SK-N-SH (cell line): Measurements from ENCODE around the gene KLK2. TPM values are rescaled to one million over a fixed set of nuclear protein-coding genes. Genes with fewer than 3 reads are reported as not detected.

ENCODE experiments used
- CTCF ChIA-PET: fragments of 300-600, 350-600 bp; formaldehyde crosslinking; extraction: SDS; loops from one replicate; lab custom pipeline; 2021; lab: Yijun Ruan, JAX
- POLR2A ChIA-PET: fragments of 350-600 bp; sonication (Branson Sonifier 250); formaldehyde crosslinking; extraction: SDS; loops from one replicate; lab custom pipeline; 2020; ENCODE audit warnings: antibody characterized with exemption, inconsistent platforms; lab: Yijun Ruan, JAX
- DNase-seq: peaks from one replicate; pipeline ENCODE4 v3.0.0; 2012
- H2AFZ ChIP-seq: fragments of 200-600 bp; sonication (generic); 2 replicates; pipeline ENCODE4 v1.8.1; 2016; ENCODE audit warnings: antibody characterized with exemption, mild to moderate bottlenecking, low read depth
- H3F3A ChIP-seq: fragments of 200-600 bp; sonication (generic); replicated peaks from 2 replicates; pipeline ENCODE3; 2016; ENCODE audit warnings: antibody characterized with exemption, mild to moderate bottlenecking; ENCODE audit not compliant: insufficient read depth
- H3K27ac ChIP-seq, 2 experiments: fragments of 200-500 bp in 1 of 2; fragments of 200-600 bp in 1 of 2; sonication (Bioruptor generic) in 1 of 2; sonication (generic), shearing (Covaris generic) in 1 of 2; 2 replicates each; pipeline versions ENCODE4 v1.5.1 to v1.6.1; 2014 to 2016; ENCODE audit warnings: low read depth in 2 of 2, inconsistent platforms in 1 of 2, low read length in 1 of 2, mild to moderate bottlenecking in 1 of 2, mixed read lengths in 1 of 2
- H3K27me3 ChIP-seq: fragments of 200-600 bp; sonication (generic), shearing (Covaris generic); 2 replicates; pipeline ENCODE4 v1.6.1; 2016; ENCODE audit warnings: mixed run types; ENCODE audit not compliant: insufficient read depth
- H3K36me3 ChIP-seq, 2 experiments: fragments of 200-500 bp in 1 of 2; fragments of 200-600 bp in 1 of 2; sonication (Bioruptor generic) in 1 of 2; sonication (generic) in 1 of 2; replicated peaks in 1 of 2; 2 replicates each; pipeline versions ENCODE3 to v1.5.1; 2014 to 2016; ENCODE audit warnings: low read length in 1 of 2, mild to moderate bottlenecking in 1 of 2; ENCODE audit not compliant: insufficient read depth in 2 of 2, control insufficient read depth in 1 of 2
- H3K4me1 ChIP-seq, 2 experiments: fragments of 200-500 bp in 1 of 2; fragments of 200-600 bp in 1 of 2; sonication (Bioruptor generic) in 1 of 2; sonication (generic), shearing (Covaris generic) in 1 of 2; 2 replicates each; pipeline versions ENCODE4 v1.5.1 to v1.6.1; 2014 to 2016; ENCODE audit warnings: low read depth in 1 of 2, low read length in 1 of 2, mixed run types in 1 of 2; ENCODE audit not compliant: insufficient read depth in 2 of 2, control insufficient read depth in 1 of 2
- H3K4me2 ChIP-seq: fragments of 200-600 bp; sonication (generic), shearing (Covaris generic); 2 replicates; pipeline ENCODE4 v1.6.1; 2017; ENCODE audit warnings: mixed run types
- H3K4me3 ChIP-seq, 2 experiments: fragments of 200-500 bp in 1 of 2; fragments of 200-600 bp in 1 of 2; sonication (Bioruptor generic) in 1 of 2; sonication (generic), shearing (Covaris generic) in 1 of 2; 2 replicates each; pipeline versions ENCODE4 v1.5.1 to v1.8.1; 2014 to 2016; ENCODE audit warnings: low read depth in 2 of 2, inconsistent platforms in 1 of 2, low read length in 1 of 2, mild to moderate bottlenecking in 1 of 2, mixed read lengths in 1 of 2, moderate library complexity in 1 of 2
- H3K79me2 ChIP-seq: fragments of 200-600 bp; sonication (generic); 2 replicates; pipeline ENCODE4 v1.8.1; 2017; ENCODE audit warnings: mild to moderate bottlenecking; ENCODE audit not compliant: insufficient read depth
- H3K9ac ChIP-seq: fragments of 200-600 bp; sonication (generic); 2 replicates; pipeline ENCODE4 v1.6.1; 2017; ENCODE audit warnings: mixed run types
- H3K9me2 ChIP-seq: fragments of 200-600 bp; sonication (generic); 2 replicates; pipeline ENCODE4 v1.6.1; 2017; ENCODE audit warnings: mixed run types
- H3K9me3 ChIP-seq: fragments of 200-600 bp; sonication (generic); 2 replicates; pipeline ENCODE4 v1.6.1; 2017; ENCODE audit warnings: mixed run types, mild to moderate bottlenecking, moderate library complexity
- H4K20me1 ChIP-seq: fragments of 200-600 bp; sonication (generic); 2 replicates; pipeline ENCODE4 v1.6.1; 2017; ENCODE audit warnings: mild to moderate bottlenecking, mixed run types; ENCODE audit not compliant: insufficient read depth
- ELF1 ChIP-seq: IDR thresholded peaks from 2 replicates; pipeline ENCODE4 v1.4.0; 2012
- EP300 ChIP-seq, 2 experiments: IDR thresholded peaks; 2 replicates each; pipeline versions ENCODE4 v1.4.0 to v1.6.1; 2012; ENCODE audit warnings: borderline replicate concordance in 1 of 2, low read depth in 1 of 2, low read length in 1 of 2
- GABPA ChIP-seq: IDR thresholded peaks from 2 replicates; pipeline ENCODE4 v1.4.0; 2012; ENCODE audit warnings: low read depth, mild to moderate bottlenecking
- JUND ChIP-seq: IDR thresholded peaks from 2 replicates; pipeline ENCODE4 v1.4.0; 2012
- NFIC ChIP-seq: IDR thresholded peaks from 2 replicates; pipeline ENCODE4 v1.4.0; 2012; ENCODE audit warnings: borderline replicate concordance
- NRF1 ChIP-seq: IDR thresholded peaks from 2 replicates; pipeline ENCODE4 v1.6.1; 2012; ENCODE audit warnings: low read depth, mild to moderate bottlenecking, low read length
- RCOR1 ChIP-seq: fragments of 150-350 bp; IDR thresholded peaks from 2 replicates; pipeline ENCODE4 v1.6.1; 2017; ENCODE audit warnings: antibody characterized with exemption, low read length
- SMC3 ChIP-seq: IDR thresholded peaks from 2 replicates; pipeline ENCODE4 v1.6.1; 2012; ENCODE audit warnings: low read depth, low read length, improper control_type of control experiment
- WGBS: methylation state at CpG from one replicate; pipeline ENCODE4 v1.1.6; 2017; ENCODE audit warnings: low lambda C conversion rate; 5-methylcytosine and 5-hydroxymethylcytosine counted together
- polyA plus RNA-seq, 3 experiments: library from polyadenylated mRNA; depleted of rRNA; stranded (reverse); fragments of >200 nt; gene quantifications; 2 replicates each; pipeline ENCODE4 v1.2.3, GENCODE V29; 2012
- TF ChIP-seq, protein P1 (sequence below): IDR thresholded peaks from 2 replicates; pipeline ENCODE4 v1.6.1; 2012; ENCODE audit warnings: mild to moderate bottlenecking, low read depth, low read length, moderate library complexity
- TF ChIP-seq, protein P2 (sequence below): fragments of 150-350 bp; IDR thresholded peaks from 2 replicates; pipeline ENCODE4 v1.6.1; 2017; ENCODE audit warnings: antibody characterized with exemption, low read length, low read depth, borderline replicate concordance
- TF ChIP-seq, protein P3 (sequence below): IDR thresholded peaks from 2 replicates; pipeline ENCODE4; 2012
- TF ChIP-seq, protein P4 (sequence below): IDR thresholded peaks from 2 replicates; pipeline ENCODE4 v1.4.0; 2012; ENCODE audit warnings: low read depth, borderline replicate concordance

The KLK2 gene
- polyA plus RNA-seq, 1 of the 3 experiments (the other 2 are of a cell fraction), result 0.15 TPM

DNA sequence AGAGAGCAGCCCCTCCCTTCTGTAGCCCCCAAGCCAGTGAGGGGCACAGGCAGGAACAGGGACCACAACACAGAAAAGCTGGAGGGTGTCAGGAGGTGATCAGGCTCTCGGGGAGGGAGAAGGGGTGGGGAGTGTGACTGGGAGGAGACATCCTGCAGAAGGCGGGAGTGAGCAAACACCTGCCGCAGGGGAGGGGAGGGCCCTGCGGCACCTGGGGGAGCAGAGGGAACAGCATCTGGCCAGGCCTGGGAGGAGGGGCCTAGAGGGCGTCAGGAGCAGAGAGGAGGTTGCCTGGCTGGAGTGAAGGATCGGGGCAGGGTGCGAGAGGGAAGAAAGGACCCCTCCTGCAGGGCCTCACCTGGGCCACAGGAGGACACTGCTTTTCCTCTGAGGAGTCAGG lies 14.4 kb upstream of the KLK2 start:
- POLR2A ChIA-PET, result no interaction called here
- CTCF ChIA-PET, result no interaction called here
- H3K4me2 ChIP-seq, result no peak overlapping the region
- no peak overlapping the region for H3K27ac ChIP-seq
- H2AFZ ChIP-seq, result no peak overlapping the region
- H3F3A ChIP-seq, result no peaks in the 10 kb centered on the region
- TF ChIP-seq, protein P1, sequence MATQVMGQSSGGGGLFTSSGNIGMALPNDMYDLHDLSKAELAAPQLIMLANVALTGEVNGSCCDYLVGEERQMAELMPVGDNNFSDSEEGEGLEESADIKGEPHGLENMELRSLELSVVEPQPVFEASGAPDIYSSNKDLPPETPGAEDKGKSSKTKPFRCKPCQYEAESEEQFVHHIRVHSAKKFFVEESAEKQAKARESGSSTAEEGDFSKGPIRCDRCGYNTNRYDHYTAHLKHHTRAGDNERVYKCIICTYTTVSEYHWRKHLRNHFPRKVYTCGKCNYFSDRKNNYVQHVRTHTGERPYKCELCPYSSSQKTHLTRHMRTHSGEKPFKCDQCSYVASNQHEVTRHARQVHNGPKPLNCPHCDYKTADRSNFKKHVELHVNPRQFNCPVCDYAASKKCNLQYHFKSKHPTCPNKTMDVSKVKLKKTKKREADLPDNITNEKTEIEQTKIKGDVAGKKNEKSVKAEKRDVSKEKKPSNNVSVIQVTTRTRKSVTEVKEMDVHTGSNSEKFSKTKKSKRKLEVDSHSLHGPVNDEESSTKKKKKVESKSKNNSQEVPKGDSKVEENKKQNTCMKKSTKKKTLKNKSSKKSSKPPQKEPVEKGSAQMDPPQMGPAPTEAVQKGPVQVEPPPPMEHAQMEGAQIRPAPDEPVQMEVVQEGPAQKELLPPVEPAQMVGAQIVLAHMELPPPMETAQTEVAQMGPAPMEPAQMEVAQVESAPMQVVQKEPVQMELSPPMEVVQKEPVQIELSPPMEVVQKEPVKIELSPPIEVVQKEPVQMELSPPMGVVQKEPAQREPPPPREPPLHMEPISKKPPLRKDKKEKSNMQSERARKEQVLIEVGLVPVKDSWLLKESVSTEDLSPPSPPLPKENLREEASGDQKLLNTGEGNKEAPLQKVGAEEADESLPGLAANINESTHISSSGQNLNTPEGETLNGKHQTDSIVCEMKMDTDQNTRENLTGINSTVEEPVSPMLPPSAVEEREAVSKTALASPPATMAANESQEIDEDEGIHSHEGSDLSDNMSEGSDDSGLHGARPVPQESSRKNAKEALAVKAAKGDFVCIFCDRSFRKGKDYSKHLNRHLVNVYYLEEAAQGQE, result no peak
- no peak for TF ChIP-seq SMC3
- TF ChIP-seq JUND, result no peak
- H3K79me2 ChIP-seq, result no peaks in the 10 kb centered on the region
- no peaks in the 10 kb centered on the region for H3K9me3 ChIP-seq
- no peak for DNase-seq
- WGBS, result 7% methylated on average over 6 of the region's 7 CpGs
- no peak overlapping the region for H3K9ac ChIP-seq
- H3K36me3 ChIP-seq, result no peaks in the 10 kb centered on the region
- no peaks in the 10 kb centered on the region for H3K4me1 ChIP-seq
- H3K27me3 ChIP-seq, result peaks cover 36% of the 10 kb centered on the region
- H3K9me2 ChIP-seq, result no peaks in the 10 kb centered on the region
- H3K4me3 ChIP-seq, result no peak overlapping the region
- no peaks in the 10 kb centered on the region for H4K20me1 ChIP-seq

DNA sequence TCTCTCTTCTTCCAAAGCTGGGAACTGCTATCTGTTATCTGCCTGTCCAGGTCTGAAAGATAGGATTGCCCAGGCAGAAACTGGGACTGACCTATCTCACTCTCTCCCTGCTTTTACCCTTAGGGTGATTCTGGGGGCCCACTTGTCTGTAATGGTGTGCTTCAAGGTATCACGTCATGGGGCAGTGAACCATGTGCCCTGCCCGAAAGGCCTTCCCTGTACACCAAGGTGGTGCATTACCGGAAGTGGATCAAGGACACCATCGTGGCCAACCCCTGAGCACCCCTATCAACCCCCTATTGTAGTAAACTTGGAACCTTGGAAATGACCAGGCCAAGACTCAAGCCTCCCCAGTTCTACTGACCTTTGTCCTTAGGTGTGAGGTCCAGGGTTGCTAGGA lies 13.4 kb upstream of the KLK2 start:
- POLR2A ChIA-PET, result no interaction called here
- CTCF ChIA-PET, result no interaction called here
- H3K4me3 ChIP-seq, result no peak overlapping the region

More for the DNA sequence above, 13.4 kb upstream of the KLK2 start:
- 9% methylated on average over 3 of the region's 4 CpGs for WGBS
- H3K27me3 ChIP-seq, result peaks cover 36% of the 10 kb centered on the region; the same call in 1 of the 2 replicates
- H3K79me2 ChIP-seq, result no peaks in the 10 kb centered on the region
- H2AFZ ChIP-seq, result no peak overlapping the region
- no peaks in the 10 kb centered on the region for H4K20me1 ChIP-seq
- H3K36me3 ChIP-seq, result no peaks in the 10 kb centered on the region
- H3K9ac ChIP-seq, result no peak overlapping the region
- H3F3A ChIP-seq, result no peaks in the 10 kb centered on the region
- TF ChIP-seq, protein P2, sequence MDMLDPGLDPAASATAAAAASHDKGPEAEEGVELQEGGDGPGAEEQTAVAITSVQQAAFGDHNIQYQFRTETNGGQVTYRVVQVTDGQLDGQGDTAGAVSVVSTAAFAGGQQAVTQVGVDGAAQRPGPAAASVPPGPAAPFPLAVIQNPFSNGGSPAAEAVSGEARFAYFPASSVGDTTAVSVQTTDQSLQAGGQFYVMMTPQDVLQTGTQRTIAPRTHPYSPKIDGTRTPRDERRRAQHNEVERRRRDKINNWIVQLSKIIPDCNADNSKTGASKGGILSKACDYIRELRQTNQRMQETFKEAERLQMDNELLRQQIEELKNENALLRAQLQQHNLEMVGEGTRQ, result no peak
- TF ChIP-seq NFIC, result no peak
- TF ChIP-seq, protein P1, result no peak
- TF ChIP-seq ELF1, result no peak
- TF ChIP-seq EP300 (IDR thresholded peaks at IDR 0.05; ENCODE audit: borderline replicate concordance in 1 of 2, low read depth in 1 of 2, low read length in 1 of 2), result no peak
- TF ChIP-seq JUND, result no peak
- TF ChIP-seq NRF1, result no peak
- no peak for TF ChIP-seq RCOR1
- no peak for TF ChIP-seq GABPA
- TF ChIP-seq, protein P3, sequence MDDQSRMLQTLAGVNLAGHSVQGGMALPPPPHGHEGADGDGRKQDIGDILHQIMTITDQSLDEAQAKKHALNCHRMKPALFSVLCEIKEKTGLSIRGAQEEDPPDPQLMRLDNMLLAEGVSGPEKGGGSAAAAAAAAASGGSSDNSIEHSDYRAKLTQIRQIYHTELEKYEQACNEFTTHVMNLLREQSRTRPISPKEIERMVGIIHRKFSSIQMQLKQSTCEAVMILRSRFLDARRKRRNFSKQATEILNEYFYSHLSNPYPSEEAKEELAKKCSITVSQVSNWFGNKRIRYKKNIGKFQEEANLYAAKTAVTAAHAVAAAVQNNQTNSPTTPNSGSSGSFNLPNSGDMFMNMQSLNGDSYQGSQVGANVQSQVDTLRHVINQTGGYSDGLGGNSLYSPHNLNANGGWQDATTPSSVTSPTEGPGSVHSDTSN, result no peak
- TF ChIP-seq, protein P4, sequence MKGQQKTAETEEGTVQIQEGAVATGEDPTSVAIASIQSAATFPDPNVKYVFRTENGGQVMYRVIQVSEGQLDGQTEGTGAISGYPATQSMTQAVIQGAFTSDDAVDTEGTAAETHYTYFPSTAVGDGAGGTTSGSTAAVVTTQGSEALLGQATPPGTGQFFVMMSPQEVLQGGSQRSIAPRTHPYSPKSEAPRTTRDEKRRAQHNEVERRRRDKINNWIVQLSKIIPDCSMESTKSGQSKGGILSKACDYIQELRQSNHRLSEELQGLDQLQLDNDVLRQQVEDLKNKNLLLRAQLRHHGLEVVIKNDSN, result no peak
- TF ChIP-seq, all 33 proteins: peak for 0
- Histone ChIP-seq H3K9me3 (no peaks in the 10 kb centered on the region), H3K4me1 (no peaks in the 10 kb centered on the region), H3K9me2 (no peaks in the 10 kb centered on the region), H3K27ac (no peak overlapping the region), H3K4me2 (no peak overlapping the region)
- no peak for DNase-seq
